Measurements from ENCODE around the gene CDK15.

CDK15 gene

DNA sequence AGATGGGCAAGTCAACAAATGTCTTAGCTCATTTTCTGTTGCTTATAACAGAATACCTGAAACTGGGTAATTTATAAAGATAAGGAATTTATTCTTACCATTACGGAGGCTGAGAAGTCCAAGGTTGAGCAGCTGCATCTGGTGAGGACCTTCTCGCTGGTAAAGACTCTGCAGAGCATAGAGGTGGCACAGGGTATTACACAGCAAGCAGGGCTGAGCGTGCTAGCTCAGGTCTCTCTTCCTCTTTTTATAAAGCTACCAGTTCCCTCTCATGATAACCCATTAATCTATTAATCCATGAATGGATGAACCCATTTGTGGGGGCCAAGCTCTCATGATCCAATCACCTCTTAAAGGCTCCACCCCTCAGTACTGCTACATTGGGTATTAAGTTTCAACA, 109.1 kb downstream of the CDK15 start:
- no peak for DNase-seq

GRCh38 chr2:201916565-201916964, 110.2 kb downstream of the CDK15 start:
- no peak for DNase-seq

DNA sequence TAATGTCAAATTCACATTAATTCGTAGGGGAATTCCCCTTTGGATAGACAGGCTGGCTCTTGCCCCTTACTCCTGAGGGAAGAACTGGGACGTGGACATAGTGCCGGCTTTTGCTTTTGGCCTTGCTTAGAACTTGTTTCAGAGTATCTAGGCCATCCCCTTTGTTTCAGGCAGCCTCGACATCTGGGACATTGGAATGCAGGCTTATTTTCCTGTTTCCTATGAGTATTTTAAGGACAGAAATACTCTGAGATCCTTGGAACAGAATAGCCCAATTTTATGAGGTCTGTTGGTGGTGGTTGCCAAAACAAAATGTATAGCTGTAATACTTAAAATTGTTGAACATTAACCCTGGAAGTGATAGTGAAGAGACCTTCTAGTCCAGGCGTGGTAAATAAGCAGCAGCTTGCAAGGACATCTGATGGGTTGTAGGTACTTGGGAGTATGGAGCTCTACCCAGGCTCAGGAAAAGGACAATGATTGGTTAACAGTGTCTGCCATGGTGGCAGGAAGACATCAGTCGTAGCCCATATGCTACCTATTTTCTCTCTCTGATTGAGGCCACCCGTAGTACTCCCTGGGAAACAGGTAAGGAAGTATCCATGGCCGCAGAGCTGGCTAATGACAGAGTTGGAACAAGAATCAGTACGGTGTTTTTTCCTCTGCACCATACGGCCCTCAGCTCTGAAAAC, 112.4 kb downstream of the CDK15 start:
- no peak for DNase-seq

DNA sequence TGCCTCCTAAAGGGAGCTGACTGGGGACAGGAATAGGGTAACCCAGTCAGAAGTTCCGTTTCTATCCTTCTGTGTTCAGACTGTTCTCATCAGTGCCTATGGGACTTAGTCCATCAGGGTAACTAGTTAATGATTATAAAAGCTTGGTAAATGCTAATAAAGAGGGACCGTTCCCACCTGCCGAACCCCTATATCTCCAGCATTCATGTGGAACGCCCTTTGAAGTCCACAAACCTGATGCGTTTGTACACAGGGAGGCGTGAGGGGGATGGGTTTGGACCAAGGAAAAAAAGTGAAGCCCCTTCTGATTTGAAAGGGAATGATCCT, 112.9 kb downstream of the CDK15 start:
- DNase-seq = no peak

DNA sequence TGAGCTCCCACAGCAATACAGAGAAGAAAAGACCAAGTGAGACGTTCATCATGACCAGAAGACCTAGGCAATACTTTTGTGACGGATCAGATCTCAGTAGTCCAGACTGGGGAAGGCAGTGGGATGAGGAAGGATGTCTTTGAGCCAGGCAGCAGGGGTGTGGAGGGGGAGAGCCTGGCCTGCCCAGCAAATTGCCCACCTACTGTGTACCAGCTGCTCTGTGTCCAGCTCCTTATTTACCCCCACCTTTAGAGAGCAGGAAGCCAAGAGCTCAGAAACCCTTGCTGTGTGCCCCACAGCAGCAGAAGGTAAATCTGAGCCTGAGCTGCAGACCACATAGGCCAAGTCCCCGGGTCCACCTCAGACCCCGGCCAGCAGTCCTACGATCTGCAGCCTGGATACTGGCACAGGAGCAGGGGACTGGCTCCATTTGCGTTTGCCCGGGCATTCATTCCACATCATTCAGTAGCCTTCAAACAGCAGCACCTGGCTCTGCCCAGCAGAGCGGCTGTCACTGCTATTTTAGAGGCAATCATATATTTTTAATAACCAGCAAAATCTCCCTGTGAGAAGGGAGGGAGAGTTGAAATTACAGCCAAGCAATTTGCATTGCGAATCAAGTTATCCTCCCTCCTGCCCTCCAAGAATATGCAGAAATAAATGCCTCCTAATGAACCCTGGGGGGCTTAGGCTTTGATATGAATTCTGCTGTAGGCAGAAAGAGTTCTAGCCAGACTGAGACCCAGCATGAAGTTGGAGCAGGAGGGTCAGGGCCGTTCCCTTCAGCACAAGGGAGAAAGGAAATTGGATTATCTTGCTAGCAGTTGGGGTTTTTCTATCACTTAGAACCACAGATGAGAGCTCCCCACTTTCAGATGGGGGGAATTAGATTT, 117.3 kb downstream of the CDK15 start:
- no peak for DNase-seq

GRCh38 chr2:201924453-201924852, 118.1 kb downstream of the CDK15 start:
- DNase-seq = no peak

DNA sequence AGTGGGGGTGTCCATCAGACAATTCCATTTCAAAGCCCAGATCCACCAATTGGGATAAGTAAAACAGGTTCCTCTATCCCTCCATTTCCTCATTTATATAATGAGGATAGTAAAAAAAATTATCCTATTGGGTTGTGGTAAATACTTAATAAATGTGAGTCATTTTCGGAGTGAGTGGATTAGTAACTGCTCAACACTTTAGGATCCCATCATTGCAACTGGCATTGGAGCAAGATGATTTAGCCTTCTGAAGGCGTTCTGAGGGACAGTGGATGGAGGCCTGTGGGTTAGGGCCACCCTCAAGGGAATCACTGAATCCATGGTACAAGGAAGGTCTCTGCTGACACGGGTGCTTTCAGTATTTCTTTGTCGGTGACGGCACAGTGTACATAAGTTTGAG, 118.7 kb downstream of the CDK15 start:
- no peak for DNase-seq

GRCh38 chr2:201926067-201926466, 119.7 kb downstream of the CDK15 start:
- no peak for DNase-seq

- no peak for DNase-seq
These were observed 122.0 kb downstream of the CDK15 start for GRCh38 chr2:201928363-201928762.

DNA sequence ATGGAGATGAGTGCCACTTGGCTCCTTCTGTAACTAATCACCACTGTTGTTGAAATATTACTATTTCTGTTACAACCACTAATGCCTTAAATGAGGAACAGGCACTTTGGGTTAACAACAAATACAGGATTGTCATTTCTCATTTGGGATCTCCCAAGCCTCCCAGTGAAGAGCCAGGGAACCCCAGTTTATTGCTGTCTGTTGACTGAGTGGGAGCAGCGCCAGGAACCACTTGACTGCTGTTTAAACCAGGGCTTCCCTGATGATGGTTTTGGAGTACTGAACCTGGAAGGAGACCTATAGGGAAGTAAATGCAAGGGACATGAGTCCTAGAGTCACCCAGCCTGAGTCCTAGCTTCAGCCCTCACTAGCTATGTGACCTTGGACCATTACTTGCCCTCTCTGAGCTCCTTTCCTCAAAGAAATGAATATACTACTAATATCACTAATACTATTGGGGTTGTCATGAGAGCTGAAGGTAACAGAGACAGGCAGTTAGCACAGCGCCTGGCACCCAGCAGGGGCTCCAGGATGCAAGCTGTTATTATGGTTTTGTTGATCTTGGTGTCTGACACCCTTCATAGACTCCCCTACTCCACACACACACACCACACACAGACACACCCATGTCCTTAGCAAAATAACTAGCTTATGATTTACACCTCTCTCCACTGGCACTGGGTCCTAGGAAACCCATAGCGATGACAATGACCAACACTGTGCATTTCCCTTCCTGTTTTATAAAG, 123.1 kb downstream of the CDK15 start:
- no peak for DNase-seq

DNA sequence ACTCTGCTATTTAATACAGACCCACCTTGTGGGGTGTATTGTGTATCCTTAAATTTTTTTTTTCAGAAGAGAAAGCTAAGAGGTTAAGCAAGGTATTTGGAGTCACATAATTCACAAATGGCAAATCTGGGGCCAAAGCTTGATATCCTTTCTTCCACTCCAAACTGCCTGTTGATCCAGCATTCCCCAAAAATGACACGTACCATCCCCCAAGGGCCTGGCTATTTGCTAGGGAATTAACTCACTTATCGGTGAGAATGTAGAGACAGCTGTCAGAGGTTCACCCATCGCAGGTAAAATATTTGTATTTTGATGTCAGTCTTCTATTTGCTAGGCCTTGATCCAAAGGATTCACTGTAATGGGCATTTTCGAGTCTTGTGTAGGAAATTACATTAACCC, 123.7 kb downstream of the CDK15 start:
- DNase-seq = no peak

- no peak for DNase-seq
These were observed 124.5 kb downstream of the CDK15 start for GRCh38 chr2:201930831-201931230.

GRCh38 chr2:201931475-201931874, 125.1 kb downstream of the CDK15 start:
- no peak for DNase-seq

- no peak for DNase-seq
These were observed 125.6 kb downstream of the CDK15 start for GRCh38 chr2:201931951-201932350.

DNA sequence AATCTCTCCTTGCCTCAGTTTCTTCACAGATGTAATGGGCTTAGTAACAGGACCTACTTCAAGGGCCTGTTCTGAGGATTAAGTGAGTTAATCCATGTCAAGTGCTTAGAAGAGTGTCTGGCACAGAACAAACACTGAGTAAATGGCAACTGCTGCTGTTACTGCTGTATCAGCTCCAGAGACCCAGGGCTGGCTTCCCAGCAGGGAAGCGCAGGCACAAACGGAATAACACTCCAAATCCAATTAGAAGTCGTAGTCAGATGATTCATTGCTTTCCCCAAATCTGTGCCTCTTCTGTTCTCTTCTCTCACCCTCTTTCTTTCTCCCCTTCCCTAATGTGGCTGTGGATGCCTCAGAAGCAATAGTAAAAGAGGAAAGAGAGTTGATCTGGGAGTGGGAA, 126.2 kb downstream of the CDK15 start:
- no peak for DNase-seq

DNA sequence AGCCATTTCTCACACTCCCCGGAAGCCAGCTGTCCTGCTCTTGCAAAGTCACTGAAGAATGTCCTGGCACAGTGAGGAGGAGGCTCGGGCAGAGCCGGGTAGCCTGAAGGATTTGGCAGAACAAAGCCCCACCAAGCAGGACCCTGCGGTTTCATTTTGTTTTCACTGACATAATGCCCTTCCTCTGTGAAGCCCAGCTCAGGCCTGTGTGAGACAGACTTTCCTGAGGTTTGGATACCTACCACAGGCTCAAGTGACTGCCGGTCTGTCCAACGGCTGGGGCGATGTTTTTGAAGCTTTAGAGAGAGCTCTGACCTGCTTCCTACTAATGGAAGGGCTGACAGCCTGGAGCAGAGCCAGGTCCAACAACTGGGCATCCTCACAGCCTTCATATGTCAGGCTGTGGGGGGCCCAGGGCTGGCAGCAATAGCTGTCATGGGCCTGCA, 127.5 kb downstream of the CDK15 start:
- DNase-seq = no peak

GRCh38 chr2:201936817-201937216, 130.5 kb downstream of the CDK15 start:
- no peak for DNase-seq

GRCh38 chr2:201937343-201937742, 131.0 kb downstream of the CDK15 start:
- DNase-seq = no peak

GRCh38 chr2:201938156-201938775, 131.9 kb downstream of the CDK15 start:
- DNase-seq = no peak

DNA sequence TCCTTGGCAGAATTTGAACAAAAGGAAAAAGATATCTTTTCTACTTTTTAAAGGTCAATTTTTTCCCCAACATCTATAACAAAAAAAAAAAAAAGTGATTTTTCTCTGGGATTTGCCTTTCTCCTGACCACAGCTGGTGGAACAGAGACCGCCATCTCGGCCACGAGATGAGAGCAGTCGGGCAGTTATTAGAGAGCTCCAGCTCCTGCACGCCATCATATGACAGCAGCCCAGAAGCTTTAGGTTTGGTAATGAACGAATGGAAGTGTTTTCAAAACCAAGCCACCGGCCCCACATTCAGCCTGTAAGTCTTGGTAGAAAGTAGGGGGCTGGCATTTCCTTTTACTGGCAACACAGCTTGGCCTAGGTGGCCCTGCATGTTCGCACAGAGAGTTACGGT, 132.4 kb downstream of the CDK15 start:
- no peak for DNase-seq

- no peak for DNase-seq
These were observed 133.2 kb downstream of the CDK15 start for GRCh38 chr2:201939453-201939941.

GRCh38 chr2:201942531-201942930, 136.2 kb downstream of the CDK15 start:
- DNase-seq = no peak
